ENCODE measurements around the gene LINGO1.

LINGO1 gene

GRCh38 chr15:77632534-77633133 lies at the start of gene LINGO1:
Gene LINGO1, minus strand, starts transcription at chr15:77632912. Its CDS starts 597 bp downstream, at chr15:77632315.
- peak in 1 of 2 experiments; percentile 46 for DNase-seq

- no peak for DNase-seq
These were observed 48.6 kb upstream of the LINGO1 start for GRCh38 chr15:77681362-77681761.

DNA sequence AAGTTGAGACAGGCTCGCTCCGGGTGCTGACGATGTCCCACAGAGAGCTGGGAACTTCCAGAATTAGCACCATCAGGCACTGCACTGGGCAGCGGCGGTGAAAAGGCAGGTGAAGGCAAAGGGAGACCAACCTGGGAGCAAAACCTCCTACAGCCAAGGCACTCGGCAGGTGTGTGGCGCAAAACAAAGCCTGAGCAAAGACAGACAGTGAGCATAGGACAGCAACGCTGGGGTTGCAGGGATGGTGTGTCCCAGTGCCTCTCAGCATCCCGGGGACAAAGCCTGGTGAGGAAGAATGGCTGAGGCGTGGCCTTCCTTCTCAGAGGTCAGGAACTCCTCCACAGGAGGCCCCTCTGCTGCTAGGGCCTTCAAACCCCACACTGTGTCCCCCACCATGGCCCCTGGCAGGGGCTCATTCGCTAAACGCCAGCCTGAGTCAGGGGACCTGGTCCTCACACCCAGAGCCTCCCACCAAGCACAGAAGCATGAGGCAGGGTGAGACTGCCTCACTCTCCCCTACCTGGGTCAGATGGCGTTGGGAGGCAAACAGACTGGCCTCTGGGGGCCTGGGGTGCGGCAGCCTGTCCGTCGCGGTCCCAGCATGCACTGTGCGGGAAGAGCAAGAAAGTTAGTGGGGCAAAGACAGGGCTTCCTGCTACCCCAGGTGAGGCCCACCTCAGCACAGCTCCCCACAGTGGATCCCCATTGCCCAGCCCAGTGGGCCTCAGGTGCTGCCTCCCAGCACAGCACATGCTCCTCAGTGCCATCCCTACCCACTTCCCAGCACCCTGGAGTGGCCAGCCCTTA lies 44.1 kb upstream of the LINGO1 start:
- DNase-seq = no peak

DNA sequence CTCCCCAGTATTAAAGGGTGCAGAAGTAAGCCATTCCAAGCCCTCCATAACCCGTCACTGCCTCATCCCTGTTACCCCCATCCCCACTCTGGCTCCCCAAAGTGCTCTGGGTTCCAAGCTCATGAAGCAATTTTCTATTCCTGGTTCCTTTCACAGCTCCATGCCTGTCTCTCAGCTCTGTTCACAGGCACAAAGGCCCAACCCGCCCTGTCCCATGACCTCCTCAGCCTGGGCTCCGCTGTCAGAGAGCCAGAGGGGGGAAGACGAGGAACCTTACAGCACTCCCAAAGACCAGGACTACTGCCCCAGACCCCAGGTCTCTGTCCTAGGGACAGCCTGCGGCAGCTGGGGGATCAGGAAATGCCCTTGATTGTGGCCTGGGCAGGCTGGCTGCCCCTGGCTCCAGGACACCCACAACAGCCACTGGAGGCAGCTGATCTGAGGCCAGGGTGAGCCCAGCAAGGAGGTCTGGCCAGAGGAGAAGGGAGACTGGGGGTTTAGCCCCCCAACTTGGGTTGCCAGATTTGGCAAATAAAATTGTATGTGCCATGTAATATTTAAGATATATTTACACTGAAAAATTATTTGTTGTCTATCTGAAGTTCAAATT lies 43.2 kb upstream of the LINGO1 start:
- DNase-seq = no peak

DNA sequence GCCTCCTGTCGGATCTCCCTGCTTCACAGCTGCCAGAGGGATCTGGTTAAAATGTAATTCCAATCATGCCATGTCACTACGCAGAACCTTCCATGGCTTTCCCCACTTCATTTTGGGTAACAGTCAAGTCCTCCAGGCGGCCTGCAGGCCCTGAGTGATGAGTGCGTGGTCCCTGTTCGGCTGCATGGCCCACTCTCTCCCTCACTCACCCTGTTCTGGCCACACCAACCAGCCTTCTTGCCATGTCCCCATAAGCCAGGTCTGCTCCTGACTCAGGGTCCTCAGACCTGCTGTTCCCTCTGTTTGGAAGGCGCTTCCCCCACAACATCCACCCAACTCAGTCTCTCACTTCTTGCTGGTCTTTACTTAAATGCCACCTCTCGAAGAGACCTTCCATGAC lies 41.6 kb upstream of the LINGO1 start:
- no peak for DNase-seq

- no peak for DNase-seq
These were observed 41.2 kb upstream of the LINGO1 start for GRCh38 chr15:77673866-77674265.

- DNase-seq = no peak
These were observed 39.4 kb upstream of the LINGO1 start for GRCh38 chr15:77672135-77672534.

DNA sequence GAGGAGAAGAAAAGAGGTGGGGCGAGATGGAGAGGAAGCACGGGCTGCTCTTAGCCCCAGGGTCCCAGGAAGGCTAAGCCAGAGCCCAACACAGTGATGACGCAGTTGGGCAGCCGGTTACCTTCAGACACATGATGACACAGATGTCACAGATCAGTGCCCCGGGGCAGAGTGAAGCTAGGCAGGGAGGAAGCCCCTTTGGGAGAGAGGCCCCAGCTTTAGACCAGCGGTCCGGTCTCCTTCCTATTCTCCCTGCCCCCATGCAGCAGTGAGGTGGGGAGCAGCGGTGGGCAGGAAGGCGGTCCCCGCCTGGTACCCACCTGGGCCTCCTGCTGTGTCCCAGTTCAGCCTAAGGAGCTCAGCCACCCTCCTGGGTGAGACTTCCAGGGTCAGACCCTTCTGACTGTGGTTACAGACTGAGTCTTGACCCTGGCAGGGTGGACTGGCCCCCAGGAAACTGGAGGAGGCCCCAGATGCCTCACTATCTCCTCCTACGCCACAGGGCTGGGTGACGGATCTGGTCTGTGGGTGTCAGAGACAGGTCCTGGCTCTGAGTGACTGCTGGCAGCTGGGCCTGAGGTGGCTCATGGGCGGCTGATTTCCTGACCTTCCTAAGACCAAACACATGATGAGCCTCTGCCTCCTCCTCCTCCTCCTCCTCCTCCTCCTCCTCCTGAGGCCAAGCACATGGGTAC lies 38.8 kb upstream of the LINGO1 start:
- no peak for DNase-seq

- no peak for DNase-seq
These were observed 38.0 kb upstream of the LINGO1 start for GRCh38 chr15:77670558-77671361.

DNA sequence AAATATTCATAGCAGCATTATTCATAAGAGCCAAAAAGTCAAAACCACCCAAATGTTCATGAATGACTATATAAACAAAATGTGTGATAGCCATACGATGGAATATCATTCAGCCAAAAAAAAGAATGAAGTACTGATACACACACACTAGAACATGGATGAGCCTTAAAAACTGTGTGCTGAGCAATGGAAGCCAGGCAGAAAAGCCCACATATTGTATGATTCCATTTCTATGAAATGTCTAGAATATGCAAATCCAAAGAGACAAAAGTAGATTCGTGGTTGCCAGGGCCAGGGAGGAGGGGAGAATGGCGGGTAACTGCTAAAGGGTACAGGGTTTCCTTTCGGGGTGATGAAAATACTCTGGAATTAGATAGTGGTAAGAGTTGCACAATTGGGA lies 37.2 kb upstream of the LINGO1 start:
- no peak for DNase-seq

DNA sequence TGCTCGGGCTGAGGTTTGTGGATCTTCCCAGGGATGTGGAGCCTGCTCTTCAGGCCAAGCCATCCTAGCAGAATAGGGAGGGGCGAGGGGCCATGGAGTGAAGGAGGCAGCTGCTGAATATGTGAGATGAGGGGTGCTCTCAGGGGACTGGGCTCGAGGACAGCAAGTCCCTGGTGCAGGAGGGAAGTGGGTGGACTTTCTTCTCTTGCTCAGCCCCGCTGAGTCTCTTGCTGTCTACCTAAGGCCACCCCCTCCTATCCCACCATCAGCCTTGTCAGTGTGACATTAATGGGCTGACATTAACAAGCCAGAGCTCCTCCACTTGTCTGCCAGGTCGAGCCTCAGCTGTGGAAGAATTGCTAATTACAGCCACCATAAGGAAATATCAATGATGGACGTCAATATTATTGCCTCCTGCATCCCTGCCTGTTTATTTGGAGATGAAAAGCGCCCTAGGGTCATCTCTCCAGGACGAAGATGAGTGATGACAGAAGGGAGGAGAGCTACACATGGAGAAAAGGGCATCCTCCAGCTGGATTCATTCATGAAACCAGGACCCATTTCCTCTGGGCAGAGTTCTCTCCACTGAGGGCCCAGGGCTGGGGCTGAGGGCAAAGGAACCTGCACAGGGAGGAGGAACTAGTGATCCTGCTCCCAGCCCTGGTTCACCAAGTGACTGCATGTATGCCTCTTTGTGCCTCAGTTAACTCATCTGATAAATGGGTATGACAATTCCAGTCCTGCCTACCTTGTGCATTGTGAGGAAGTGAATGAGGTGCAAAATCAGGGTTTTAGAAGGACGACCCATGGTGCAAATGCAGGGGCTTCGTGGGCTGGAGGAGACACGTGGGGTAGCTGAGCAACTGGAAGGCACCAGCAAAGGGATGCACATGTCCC lies 34.9 kb upstream of the LINGO1 start:
- peak in 1 of 2 experiments; percentile 32 for DNase-seq

DNA sequence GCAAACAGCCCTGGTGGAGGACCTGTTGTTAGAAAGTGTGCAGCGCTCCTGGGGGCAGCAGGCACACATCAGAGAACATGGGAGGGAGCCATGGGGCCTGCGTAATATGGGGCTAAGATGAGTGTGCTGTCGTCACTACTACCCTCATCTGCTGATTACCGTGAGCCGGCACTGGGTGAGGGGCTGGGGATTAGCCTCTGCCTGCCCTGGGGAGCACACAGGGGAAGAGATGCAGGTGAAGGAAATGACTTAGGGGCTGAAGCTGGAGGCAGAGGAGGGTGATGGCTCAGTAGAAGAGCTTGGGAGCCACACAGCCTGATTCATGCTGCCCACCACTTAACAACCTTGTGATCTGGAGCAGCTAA lies 33.6 kb upstream of the LINGO1 start:
- no peak for DNase-seq

DNA sequence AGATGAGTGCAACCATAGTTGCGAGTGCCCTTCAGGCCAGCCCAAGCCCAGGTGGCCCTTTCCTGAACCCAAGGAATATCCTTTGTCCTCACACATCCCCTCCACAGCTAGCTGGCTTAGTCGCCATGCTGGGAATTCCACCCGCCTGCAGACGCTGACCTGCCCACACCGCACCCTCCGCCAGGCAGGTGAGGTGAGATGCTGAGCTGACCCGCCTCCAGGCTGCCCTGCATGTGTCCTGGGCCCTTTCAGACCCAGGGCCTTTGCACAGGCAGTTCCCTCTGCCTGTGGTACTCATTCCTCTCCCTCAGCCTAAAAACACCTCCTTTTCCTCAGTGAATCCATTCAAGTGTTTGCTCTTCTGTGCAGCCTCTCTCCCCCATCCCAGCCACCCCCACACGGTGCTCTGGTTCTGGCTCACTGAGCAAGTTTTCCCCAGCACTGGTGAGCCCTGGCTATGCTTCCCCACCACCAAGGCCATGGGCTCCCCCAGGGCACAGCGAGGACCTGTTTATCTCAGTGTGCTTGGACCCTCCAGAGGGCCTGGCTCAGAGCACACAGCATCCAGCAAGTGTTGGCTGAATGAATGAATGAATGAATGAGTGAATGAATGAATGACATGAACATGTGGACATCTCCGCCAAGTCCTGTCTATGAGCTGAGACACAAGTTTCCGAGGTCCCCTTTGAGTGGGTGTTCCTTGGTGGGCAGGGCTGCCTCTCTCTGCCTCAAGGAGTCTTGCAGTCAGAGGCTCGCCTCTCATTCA lies 33.0 kb upstream of the LINGO1 start:
- no peak for DNase-seq

GRCh38 chr15:77664428-77664827 lies 31.7 kb upstream of the LINGO1 start:
- no peak for DNase-seq

GRCh38 chr15:77663256-77663655 lies 30.5 kb upstream of the LINGO1 start:
- no peak for DNase-seq

DNA sequence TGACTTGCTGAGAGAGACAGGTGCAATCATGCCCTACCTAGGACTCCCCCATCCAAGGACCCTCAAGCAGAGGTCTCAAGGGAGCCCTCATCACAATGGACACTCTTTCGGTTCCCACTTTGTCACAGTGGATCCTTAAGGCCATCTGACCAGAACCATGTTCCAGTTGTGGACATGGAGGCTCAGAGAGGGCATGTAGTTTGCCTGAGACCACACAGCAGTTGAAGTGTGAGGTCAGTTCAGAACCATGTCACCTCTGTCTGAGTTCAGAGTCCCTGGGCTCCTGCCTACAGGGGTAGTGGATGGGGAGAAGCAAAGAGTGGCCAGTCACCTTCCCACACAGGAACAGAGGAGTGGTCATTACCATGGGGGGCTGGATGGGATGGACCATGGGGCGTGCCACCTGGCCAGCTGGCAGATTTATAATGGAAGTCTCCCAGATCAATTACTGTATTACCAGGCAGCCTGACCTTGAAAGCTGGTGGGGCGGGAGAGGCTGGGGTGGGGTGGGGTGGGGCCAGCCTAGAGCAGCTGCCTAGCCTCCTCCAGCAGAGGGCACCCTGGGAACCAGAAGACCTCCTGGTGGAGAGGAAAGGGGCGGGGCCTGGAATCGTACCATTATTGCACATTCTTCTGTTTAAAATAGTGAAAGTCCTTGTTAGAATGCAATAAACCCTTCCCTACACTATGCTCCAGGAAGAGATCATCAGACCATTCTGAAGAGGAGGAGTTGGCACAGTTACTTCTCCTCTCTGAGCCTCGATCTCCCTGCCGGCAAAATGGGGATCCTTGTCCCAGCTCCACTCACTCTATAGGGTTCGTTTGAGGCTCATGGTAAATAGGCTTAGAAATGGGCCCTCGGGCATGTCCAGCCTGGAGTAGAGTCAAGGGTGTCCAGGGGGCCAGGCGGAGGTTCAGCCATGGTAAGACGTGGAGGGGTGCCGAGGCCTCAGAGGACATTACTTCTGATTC lies 26.9 kb upstream of the LINGO1 start:
- DNase-seq = peak; percentile 68 to 75

DNA sequence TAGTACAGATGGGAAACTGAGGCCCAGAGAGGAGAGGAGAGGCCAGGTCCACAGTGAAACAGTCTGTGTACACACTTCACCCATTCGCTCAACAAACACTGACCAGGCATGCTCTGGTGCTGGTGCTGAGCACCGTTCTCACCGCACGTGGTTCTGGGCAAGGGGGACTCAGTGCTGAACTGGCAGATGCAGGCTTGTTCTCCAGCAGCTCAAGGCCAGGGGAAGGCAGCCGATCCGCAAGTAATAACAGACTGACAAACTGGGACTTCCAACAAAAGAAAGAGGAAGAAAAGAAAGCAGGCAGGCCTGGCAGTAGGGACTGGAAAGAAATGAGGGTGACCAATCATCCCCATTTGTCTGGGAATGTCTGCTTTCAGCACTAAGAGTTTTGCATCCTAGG lies 25.6 kb upstream of the LINGO1 start:
- DNase-seq = peak in 1 of 2 experiments; percentile 28

GRCh38 chr15:77657634-77658238 lies 25.0 kb upstream of the LINGO1 start:
- peak; percentile 67 to 86 for DNase-seq

- DNase-seq = peak; percentile 62 to 80
These were observed 23.6 kb upstream of the LINGO1 start for GRCh38 chr15:77656294-77656693.

Measured in NCI-H524 (cell line).